NCI-H2227 (cell line): ENCODE data around the gene TTLL11.
A peak's percentile ranks its signal among the peaks of the same experiment; 100 is the strongest.

ENCODE experiments used
- DNase-seq: peaks from one replicate; lab custom pipeline; 2025; ENCODE audit not compliant: unreplicated experiment; lab: John Stamatoyannopoulos, UW

The TTLL11 gene, protein sequence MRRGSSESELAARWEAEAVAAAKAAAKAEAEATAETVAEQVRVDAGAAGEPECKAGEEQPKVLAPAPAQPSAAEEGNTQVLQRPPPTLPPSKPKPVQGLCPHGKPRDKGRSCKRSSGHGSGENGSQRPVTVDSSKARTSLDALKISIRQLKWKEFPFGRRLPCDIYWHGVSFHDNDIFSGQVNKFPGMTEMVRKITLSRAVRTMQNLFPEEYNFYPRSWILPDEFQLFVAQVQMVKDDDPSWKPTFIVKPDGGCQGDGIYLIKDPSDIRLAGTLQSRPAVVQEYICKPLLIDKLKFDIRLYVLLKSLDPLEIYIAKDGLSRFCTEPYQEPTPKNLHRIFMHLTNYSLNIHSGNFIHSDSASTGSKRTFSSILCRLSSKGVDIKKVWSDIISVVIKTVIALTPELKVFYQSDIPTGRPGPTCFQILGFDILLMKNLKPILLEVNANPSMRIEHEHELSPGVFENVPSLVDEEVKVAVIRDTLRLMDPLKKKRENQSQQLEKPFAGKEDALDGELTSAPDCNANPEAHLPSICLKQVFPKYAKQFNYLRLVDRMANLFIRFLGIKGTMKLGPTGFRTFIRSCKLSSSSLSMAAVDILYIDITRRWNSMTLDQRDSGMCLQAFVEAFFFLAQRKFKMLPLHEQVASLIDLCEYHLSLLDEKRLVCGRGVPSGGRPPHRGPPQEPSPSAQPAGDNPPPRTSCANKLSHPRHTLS

DNA sequence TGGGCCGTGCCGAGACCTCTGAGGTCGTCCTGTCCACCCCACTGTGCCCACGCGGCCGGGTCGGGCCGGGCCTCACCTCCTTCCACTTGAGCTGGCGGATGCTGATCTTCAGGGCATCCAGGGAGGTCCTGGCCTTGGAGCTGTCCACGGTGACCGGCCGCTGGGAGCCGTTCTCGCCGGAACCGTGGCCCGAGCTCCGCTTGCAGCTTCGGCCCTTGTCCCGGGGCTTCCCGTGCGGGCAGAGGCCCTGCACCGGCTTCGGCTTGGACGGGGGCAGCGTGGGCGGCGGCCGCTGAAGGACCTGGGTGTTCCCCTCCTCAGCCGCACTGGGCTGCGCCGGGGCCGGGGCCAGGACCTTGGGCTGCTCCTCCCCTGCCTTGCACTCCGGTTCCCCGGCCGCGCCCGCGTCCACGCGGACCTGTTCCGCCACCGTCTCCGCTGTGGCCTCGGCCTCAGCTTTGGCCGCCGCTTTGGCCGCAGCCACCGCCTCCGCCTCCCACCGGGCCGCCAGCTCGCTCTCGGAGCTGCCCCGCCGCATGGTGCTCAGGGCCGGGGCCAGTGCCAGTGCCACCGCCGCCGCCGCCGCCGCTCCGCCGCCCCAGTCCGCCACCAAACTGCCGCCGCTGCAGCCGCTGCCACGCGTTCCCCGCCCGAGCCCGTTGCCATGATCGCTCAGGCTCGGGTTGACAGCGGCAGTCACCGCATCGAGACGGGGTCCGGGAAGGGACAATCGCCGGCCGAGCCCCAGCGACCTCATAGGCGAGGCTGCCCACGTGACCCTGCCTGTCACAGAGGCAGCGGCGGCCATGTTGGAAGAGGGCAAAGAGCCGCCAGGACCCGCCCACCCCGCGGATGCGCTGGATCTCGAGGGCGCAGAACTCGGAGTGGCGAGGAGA, at the start of gene TTLL11:
TTLL11 (minus strand) TSS at position 698 of the 896 bp plus-strand sequence; CDS start at position 538, 160 bp downstream.
- peak; percentile 93 for DNase-seq

DNA sequence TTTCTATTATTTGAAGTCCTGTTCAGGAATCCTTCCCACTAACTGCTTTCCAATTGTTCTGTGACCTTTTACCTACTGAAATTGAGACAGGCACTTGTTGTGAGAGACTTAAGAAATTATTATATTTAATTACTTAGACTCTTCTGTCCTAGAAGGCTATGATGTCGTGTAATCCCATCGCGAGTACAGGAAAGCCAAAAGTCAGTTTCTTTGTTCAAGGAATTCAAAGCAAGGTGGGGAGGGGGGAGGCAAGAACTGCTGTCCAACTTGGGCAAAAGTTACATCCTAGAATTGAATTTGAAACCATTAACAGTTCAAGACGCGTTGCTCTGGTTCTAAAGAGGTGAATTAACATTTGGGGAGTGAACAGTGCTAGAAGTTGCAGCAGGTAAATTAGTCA, 48.6 kb upstream of the TTLL11 start:
- no peak for DNase-seq

DNA sequence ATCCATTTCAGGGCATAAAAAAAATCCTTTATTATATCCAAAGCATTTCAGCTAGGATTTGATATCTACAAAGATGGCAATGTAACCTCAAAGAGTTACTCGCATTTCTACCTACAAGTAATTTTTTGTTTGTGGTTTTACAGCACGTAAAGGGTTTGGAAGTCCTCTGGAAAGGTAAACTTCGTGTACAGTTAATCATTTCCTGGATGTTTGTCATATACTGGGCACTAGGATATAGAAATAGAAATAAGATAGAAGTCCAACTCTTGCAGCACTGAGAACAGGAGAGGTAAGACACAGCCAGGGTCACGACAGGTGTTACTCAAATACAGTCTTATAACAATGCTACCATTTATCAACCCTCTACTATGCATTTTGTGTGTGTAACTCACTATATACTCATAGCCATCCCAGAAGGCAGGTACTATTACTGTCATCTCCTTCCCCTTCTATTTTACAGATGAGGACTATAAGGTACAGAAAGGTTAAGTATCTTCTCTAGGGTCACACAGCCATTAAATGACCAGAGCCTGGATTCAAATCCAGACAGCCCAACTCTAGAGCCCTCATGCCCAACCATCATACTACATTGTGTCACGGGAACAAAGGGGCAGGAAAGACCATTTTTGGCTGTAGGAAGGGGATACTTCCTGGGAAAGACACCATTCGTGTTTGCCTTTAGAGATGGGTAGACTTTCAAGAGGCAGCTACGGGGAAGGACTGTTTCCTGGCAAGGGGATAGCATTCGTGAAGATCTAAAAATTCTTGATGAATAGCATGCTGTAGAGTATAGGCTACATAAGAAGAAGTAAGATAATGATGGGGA, 47.5 kb upstream of the TTLL11 start:
- DNase-seq, result no peak

DNA sequence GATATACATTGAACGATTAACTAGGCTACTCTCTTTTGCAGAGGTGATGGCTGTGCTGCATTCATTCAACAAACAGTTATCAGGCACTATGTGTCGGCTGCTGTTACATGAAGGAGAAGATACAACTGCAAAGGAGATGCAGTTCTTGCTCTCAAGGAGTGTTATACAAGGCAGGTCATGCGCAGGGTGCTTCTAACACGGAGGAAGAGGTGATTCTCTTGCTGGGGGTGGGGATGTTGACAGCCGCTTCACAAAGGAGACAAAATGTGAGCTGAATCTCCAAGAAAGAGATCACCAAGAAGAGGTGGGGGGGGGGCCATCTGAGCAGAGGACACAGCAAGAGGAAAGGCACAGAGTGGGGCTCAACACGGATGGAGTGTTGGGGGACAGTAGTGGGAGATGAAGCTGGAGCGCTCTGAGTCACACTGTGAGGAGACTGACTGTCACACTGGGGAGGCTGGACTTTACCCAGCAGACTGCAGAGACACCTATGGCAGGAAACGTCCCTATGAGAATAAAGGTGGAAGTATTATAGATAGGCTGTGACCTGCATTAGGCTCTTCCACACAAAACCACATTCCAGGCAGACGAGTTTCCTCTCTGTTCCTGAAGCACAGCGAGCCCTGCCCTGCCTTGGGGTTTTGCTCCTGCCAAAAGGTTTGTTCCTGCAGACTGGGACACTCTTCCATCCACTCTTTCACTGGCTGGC, 45.6 kb upstream of the TTLL11 start:
- DNase-seq, result no peak

DNA sequence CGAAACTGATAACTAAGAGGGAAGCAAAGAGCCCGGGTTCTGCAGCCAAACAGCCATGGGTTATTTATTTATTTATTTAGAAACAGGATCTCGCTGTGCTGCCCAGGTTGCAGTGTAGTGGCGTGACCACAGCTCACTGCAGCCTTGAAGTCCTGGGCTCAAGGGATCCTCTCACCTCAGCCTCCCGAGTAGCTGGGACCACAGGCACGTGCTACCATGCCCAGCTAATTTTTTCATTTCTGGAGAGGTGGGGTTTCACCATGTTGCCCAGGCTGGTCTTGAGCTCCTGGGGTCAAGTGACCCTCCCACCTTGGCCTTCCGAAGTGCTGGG, 42.4 kb upstream of the TTLL11 start:
- no peak for DNase-seq

DNA sequence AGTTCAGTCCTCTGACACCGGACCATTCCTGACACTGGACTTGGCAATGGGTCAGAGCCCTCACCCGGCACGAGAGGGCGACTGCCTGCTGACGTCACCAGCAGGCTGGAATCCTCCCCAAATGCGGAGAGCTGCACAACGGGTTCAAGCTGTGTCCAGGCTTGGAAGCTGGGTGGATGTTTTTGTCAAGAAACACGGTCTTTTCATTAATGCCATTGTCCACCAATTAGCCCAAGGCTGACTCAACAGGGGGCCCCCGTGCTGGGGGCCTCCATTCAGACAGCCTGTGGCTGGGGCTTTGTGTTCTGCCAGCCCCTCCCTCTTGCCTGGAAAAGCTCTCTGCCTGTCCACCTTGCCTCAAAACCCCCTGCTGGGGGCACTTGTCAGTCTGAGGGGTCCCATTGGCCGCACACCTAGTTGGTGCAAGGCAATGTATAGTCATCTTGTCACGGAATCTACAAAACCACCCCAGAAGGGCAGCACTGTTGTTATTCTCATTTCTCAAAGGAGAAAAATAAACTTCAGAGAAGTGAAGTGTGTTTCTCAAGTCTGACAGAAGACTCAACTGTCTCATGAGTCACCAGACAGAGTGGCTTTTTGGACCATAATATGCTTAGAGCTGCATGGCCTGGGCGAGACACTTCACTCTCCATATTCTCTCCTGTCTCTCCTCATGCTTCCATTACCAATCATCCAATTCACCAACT, 41.9 kb upstream of the TTLL11 start:
- no peak for DNase-seq

DNA sequence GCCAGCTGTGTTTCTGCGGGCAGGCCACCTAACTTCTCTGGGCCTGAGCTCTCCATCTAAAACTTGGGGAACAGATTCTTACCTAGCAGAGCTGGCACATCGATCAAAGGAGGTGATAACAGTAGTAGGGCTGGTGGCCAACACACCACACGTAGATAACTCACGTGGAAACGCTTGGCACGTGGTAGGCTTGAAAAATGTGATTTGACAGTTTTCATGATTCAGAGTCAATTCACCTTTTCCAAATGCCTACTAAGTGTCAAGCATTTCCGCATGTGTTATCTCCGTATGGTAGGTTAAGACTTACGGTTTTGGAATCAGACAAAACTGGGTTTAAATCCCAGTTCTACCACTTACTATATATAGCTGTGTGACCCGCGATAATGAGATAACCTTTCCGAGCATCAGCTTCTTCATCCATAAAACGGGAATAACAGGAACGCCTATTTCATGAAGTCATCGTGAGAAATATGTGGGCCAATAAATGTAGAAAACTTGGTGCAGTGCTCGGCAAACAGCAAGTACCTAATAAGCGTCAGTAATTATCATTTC, 41.0 kb upstream of the TTLL11 start:
- no peak for DNase-seq

DNA sequence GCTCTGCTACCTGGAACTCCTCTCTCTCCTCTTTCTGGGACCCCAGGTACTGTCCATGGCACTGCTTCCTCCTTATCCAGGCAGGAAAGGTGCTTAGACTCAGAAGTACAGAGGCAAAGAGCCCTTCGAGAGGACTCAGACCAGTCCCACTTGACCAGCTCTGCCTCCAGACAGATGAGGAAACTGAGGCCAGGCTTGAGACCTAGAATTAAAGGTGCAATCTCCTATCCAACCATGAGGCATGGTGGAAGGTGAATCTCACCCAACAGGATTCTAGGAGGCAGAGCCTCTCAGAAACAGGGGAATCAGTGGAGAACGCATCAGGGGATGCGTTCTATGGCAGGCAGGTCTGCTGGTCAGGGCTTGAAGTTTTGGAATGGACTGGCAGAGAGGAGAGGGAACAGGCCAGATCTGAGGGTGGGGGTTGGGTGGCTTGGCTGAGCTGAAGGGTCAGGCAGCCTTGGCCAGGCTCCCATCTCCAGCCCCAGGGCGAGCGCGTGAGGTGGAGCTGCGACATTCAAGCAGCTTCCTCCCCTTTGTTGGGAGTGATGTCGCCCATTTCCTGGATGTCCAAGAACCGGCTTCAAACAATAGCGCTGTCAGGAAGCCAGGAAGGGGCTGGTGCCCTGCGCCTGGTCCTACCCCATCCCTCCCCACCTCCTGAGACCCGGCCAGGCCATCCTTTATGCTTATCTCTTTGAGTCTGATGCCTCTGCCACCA, 40.3 kb upstream of the TTLL11 start:
- no peak for DNase-seq

DNA sequence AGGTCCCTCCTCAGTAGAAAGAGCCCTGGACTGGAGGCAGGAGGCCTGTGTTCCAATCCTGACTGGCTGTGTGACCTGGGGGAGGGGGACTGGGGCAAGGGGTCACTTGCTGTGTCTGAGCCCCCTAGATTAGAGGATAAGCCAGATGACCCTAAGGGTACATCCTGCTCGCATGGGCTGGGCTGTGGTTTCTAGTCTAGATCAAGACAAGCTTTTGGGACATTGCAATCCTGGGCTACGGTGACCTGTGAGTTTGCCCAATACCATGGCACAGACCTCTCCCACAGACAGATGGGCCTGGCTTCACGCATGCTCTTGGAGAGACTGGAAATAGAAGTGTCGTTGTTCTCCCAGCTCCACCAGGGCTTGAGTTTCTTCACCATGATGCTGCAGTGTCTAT, 39.4 kb upstream of the TTLL11 start:
- DNase-seq, result no peak

DNA sequence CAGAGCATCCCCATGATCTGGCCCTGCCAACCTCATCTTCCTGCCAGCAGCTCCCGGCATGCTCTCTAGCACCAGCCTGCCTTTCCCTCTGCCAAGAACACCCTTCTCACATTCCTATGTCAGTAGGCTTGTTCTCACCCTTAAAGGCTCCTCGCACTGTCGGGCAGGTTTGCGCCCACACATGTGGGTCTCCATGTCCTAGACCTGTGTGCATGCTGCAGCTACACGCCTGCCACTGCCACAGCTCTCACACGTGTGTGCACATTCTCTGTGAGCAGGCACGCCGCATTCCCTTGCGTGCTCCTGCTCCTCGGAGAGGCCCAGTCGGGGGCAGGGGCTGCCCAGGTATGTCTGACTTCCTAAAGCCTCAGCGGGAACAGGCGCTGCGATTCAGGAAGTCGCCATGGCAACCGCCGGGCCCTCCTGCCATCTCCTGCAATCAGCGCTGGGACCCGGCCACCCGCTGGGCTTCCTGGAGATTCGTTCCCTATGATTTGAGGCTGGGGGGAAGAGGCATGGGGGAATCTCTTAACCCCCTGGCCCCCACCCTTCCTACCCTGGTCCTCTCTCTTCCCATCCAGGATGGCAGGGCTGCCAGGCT, 38.4 kb upstream of the TTLL11 start:
- DNase-seq, result peak; percentile 43

DNA sequence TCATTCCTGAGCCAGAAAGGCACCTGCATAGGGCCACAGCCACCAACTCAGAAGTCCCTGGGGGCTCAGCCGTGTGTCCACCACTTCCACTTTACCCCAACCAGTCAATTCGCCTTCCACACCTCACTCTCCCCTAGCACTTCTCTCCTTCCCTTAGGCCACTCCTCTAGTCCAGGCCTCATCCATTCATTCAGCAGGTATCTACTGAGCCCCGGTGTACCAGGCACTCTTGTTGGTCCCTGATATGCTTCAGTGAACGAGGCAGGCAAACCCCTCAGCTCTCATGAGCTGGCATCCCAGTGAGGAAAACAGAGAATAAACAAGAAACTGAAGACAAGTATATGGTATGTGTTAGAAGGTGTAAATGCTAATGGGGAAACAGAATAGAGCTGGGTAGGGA, 37.7 kb upstream of the TTLL11 start:
- no peak for DNase-seq

DNA sequence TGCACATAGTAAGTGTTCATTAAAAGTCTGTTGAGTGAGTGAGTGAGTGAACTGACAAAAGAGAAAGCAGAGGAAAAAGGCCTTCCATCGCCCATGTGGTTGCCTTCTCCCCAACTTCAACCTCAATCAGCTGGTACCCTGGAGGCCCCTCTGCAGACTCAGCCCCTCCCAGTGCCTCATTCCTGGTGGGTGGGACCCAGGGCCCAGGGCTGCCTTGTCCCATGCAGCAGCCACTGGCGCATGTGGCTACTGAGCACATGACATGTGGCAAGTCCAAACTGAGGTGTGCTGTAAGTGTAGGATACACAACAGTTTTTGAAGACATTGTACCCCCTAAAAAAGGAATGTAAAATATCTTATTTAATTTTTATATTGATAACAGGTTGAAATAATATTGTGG, 36.9 kb upstream of the TTLL11 start:
- DNase-seq, result no peak

DNA sequence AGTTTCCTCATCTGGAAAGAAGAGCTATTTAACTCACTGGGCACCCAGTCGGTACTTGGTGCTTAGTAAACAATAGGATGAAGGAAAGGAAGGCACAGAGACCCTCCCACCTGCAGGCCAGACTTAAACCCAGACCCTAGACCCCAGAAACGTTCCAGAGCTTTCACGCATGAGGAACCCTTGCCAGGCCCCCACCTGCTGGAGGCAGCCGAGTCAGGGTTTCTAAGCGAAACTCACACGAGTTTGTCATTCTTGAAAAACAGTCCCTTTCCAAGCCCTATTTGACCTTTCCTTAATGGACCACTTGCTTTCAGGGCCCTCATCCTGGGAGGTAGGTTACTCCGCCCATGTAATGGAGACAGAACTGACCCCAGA, 35.8 kb upstream of the TTLL11 start:
- no peak for DNase-seq

DNA sequence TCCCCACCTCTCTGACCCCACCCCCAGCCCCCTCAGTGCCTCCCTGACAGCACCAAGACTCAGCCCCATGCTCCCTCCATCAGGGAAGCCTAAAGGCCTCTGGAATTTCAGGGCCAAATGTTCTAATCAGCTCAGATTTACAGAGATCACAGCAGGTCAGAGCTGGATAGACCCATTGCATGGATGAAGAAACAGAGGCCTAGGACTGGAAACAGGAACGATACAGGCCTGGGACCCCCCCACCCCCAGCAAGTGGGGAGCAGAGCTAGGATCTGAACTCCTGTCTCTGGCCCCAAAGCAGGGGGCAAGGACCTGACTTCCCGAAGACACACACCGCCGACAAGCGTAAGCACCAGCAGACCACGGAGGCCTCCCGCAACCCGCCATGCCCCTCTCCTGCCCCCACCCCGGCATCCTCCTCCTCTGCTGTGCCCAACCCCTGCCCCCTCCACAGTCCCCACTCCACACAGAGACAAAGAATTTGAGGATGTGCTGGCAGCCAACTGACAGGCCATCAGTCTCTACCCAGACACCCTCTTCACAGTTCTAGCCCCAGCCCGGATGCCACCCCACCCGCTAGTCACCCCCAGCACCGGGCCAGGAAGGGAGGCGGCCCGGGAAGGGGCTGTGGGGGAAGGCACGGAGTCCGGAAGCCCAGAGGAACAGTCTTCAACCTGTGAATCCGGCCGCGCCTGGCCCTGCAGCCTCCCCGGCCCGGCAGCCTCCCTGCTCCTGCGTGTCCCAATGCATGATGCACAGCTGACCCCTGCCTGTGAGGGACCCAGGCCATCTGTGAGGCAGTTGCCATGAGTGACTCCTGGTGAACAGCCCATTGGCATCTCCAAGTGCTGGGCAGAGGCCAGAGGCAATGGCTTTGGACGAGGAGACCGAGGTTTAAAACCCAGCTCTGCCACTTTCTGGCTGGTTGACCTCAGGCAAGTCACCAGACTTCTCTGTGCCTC, 35.2 kb upstream of the TTLL11 start:
- no peak for DNase-seq

DNA sequence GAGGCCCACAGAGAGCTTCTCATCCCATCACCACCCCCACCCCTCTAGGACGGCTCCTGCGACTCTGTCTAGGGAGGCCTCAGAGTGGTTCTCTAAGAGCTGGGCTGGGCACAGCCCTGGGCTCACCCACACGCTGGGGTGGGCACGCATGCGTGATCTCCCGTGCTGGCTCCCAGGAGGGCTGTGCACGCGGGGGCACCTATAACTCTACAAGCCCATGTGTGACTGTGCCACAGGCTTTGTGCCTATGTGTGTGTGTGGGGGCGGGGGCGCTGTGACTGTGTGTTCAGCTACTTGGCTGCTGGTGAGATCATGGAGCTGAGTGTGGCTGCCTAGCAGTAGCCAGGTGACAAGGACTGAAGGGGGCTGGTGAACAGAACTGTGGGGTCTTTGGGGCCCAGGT, 34.3 kb upstream of the TTLL11 start:
- DNase-seq, result no peak

DNA sequence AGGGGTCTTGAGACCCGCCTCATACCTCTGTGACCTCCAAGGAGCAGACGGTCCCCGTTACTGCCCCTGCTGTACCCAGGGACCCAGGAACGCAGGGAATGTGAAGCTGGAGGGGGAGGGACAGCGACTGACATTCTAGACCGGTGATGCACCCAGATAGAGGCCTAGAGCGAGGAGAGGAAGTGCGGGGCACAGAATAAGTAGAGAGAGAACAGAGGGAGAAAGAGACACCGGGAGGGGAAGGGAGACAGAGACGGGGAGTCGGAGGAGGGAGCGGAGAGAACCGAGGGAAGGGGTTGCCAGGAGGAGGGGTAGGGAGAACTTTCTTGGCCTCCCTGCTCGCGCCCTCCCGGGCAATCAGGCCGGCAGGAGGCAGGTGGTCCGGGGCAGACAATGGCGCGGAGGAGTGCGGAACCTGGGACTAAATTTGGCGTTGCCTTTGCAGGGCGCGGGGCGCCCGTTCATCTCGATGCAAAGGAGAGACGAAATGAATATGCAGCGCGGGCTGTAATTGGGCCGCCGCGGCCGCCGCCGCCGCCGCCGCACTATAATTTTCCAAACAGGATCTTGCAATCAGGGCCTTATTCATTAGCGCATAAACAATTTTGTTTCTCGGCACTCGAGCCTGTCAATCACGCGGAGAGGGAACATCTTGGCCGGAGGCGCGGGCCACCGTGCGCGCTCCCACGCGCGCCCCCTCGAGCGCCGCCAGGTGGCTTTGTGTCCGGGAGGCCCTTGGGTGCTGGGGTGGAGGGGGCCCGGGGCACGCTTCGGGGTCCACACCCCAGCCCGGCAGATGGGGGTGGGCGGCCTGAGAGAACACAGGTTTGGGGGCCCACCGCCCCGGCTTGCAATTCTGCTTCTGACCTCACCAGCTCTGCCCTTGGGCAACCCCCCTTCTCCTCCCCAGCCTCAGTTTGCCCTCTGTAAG, 33.5 kb upstream of the TTLL11 start:
- no peak for DNase-seq
